ENCODE data around the gene TSPAN11.

- TF ChIP-seq POLR2A (IDR thresholded peaks at IDR 0.05), result no peak
- no peak for TF ChIP-seq POLR2AphosphoS5 (IDR thresholded peaks at IDR 0.05)
- no peak for TF ChIP-seq CTCF (IDR thresholded peaks at IDR 0.05)
- TF ChIP-seq EP300 (IDR thresholded peaks at IDR 0.05), result no peak
These were observed 25.5 kb downstream of the TSPAN11 start for GRCh38 chr12:30952015-30952414.

Measured in suprapubic skin (tissue), 4 donors.